ENCODE data around the gene CACNA2D4. TPM values are rescaled to one million over a fixed set of nuclear protein-coding genes. Genes with fewer than 3 reads are reported as not detected.

CACNA2D4 gene
- total and polyA plus RNA-seq, 2 donors (not counting 1 experiment from before 2014, with no cell fraction given): 0.68 to 0.99 TPM

DNA sequence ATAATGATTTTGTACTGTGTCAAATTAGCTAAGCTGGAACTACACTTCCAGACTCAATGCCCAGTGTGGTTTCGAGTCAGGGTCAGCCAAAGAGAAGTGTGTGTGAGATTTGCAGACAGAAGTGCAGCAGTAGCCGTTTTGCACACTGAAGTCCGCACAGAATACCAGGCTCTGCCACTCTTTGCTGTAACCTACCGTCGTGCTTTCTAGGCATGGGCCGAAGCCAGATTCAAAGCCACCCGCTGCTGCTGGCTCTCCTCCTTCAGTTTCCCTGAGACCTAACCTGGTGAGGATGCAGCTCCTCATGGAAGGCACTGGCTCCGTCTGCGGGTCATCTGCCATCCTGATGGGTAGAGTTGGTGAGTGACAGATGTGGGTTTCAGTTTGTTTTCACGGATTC lies 49.3 kb downstream of the CACNA2D4 start:
- no peak overlapping the region for H3K9ac ChIP-seq (ENCODE audit: insufficient read depth, low read length)
- no peak overlapping the region for H3K27ac ChIP-seq (ENCODE audit: insufficient read depth, low read length)
- peaks cover 3% of the 10 kb centered on the region for H3K9me3 ChIP-seq (ENCODE audit: control insufficient read depth, insufficient read depth, low read depth, low read length)
- H3K4me1 ChIP-seq (ENCODE audit: control insufficient read depth, extremely low read depth, insufficient read depth, low read length): no peaks in the 10 kb centered on the region
- H3K79me2 ChIP-seq (ENCODE audit: control insufficient read depth, insufficient read depth, low read length): no peaks in the 10 kb centered on the region
- no peak overlapping the region for H2AFZ ChIP-seq (ENCODE audit: low read length)
- TF ChIP-seq, protein P1, sequence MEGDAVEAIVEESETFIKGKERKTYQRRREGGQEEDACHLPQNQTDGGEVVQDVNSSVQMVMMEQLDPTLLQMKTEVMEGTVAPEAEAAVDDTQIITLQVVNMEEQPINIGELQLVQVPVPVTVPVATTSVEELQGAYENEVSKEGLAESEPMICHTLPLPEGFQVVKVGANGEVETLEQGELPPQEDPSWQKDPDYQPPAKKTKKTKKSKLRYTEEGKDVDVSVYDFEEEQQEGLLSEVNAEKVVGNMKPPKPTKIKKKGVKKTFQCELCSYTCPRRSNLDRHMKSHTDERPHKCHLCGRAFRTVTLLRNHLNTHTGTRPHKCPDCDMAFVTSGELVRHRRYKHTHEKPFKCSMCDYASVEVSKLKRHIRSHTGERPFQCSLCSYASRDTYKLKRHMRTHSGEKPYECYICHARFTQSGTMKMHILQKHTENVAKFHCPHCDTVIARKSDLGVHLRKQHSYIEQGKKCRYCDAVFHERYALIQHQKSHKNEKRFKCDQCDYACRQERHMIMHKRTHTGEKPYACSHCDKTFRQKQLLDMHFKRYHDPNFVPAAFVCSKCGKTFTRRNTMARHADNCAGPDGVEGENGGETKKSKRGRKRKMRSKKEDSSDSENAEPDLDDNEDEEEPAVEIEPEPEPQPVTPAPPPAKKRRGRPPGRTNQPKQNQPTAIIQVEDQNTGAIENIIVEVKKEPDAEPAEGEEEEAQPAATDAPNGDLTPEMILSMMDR (conservative IDR thresholded peaks at IDR 0.05 in 1 of 2, IDR thresholded peaks at IDR 0.05 in 1 of 2; ENCODE audit: low read depth in 1 of 2, low read length in 2 of 2): no peak
- TF ChIP-seq EZH2 (IDR thresholded peaks at IDR 0.05; ENCODE audit: low read length, missing control alignments): no peak
- H3K4me2 ChIP-seq (ENCODE audit: extremely low read depth, insufficient read depth, low read length): no peak overlapping the region
- no peaks in the 10 kb centered on the region for H4K20me1 ChIP-seq (ENCODE audit: control insufficient read depth, extremely low read depth, insufficient read depth, low read length)
- H3K27me3 ChIP-seq (ENCODE audit: control insufficient read depth, insufficient read depth, low read length): peaks cover 4% of the 10 kb centered on the region
- DNase-seq (ENCODE audit: low read depth in 2 of 2): no peak
- no peaks in the 10 kb centered on the region for H3K36me3 ChIP-seq (ENCODE audit: control insufficient read depth, insufficient read depth, low read length)
- no peak overlapping the region for H3K4me3 ChIP-seq (replicated peaks in 1 of 4; ENCODE audit: control extremely low read depth in 1 of 4, insufficient read depth in 1 of 4, low read depth in 3 of 4, low read length in 4 of 4)

DNA sequence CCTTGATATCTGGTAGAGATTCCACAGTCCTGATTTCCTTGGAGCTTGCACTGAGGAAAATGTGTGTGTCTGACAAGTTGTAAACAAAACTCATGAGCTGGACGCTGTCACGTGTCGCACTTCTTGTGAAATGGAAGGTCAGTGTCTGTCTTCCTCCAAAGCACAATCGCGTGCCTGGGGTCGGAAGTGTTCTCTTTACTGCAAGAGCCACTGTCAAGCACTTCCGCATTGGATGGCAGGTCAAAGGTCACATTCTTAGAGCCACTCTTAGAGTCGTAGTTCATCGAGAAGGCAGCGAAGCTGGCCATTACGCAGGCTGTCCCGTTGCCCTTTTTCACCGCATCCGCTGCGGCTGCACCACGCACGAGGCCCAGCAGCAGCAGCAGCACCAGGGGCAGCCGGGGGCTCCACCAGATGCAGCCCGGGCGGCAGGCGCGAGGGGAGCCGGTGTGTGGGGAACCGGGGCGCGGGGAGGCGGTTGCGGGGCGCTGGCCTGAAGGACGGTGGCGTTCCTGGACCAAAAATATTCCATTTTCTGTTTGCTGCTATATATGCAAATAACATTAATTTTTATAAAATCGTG lies 53.1 kb downstream of the CACNA2D4 start:
- no peak overlapping the region for H3K4me3 ChIP-seq (replicated peaks in 1 of 4; ENCODE audit: control extremely low read depth in 1 of 4, insufficient read depth in 1 of 4, low read depth in 3 of 4, low read length in 4 of 4)
- H3K36me3 ChIP-seq (ENCODE audit: control insufficient read depth, insufficient read depth, low read length): no peaks in the 10 kb centered on the region
- H3K27me3 ChIP-seq (ENCODE audit: control insufficient read depth, insufficient read depth, low read length): peaks cover 2% of the 10 kb centered on the region
- no peaks in the 10 kb centered on the region for H4K20me1 ChIP-seq (ENCODE audit: control insufficient read depth, extremely low read depth, insufficient read depth, low read length)
- H3K9me3 ChIP-seq (ENCODE audit: control insufficient read depth, insufficient read depth, low read depth, low read length): no peaks in the 10 kb centered on the region
- peak in 1 of 2 donors; percentile 2 for DNase-seq (ENCODE audit: low read depth in 2 of 2)
- H3K4me2 ChIP-seq (ENCODE audit: extremely low read depth, insufficient read depth, low read length): no peak overlapping the region
- H2AFZ ChIP-seq (ENCODE audit: low read length): no peak overlapping the region
- H3K4me1 ChIP-seq (ENCODE audit: control insufficient read depth, extremely low read depth, insufficient read depth, low read length): no peaks in the 10 kb centered on the region
- H3K9ac ChIP-seq (ENCODE audit: insufficient read depth, low read length): no peak overlapping the region
- no peak for TF ChIP-seq EZH2 (IDR thresholded peaks at IDR 0.05; ENCODE audit: low read length, missing control alignments)
- TF ChIP-seq, protein P1 (conservative IDR thresholded peaks at IDR 0.05 in 1 of 2, IDR thresholded peaks at IDR 0.05 in 1 of 2; ENCODE audit: low read depth in 1 of 2, low read length in 2 of 2): no peak
- H3K27ac ChIP-seq (ENCODE audit: insufficient read depth, low read length): no peak overlapping the region
- no peaks in the 10 kb centered on the region for H3K79me2 ChIP-seq (ENCODE audit: control insufficient read depth, insufficient read depth, low read length)

DNA sequence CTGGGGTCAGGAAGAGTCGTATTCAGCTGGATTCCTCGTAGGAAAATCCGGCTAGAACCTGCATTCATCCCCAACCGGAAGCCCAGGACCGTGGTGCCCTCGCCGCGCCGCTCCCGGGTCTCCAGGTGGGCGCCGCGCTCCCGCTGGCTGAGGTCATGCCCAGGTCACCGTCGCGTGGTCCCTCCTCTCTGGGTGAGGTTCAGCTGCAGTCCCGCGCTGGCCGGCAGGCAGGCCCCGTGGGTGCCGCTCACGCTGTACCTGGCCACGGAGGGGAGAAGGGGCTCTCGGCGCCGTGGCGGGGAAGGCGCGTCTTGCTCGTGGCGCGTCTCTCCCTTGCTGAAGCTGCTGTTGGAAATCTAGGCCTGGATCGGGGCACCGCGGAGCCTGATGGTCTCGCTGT lies 53.6 kb downstream of the CACNA2D4 start:
- Histone ChIP-seq H3K4me3 (replicated peaks in 1 of 4; ENCODE audit: control extremely low read depth in 1 of 4, insufficient read depth in 1 of 4, low read depth in 3 of 4, low read length in 4 of 4) (no peak overlapping the region), H3K4me2 (ENCODE audit: extremely low read depth, insufficient read depth, low read length) (no peak overlapping the region), H3K27ac (ENCODE audit: insufficient read depth, low read length) (no peak overlapping the region), H2AFZ (ENCODE audit: low read length) (no peak overlapping the region), H3K36me3 (ENCODE audit: control insufficient read depth, insufficient read depth, low read length) (no peaks in the 10 kb centered on the region), H3K9ac (ENCODE audit: insufficient read depth, low read length) (no peak overlapping the region), H3K9me3 (ENCODE audit: control insufficient read depth, insufficient read depth, low read depth, low read length) (no peaks in the 10 kb centered on the region), H3K4me1 (ENCODE audit: control insufficient read depth, extremely low read depth, insufficient read depth, low read length) (no peaks in the 10 kb centered on the region), H4K20me1 (ENCODE audit: control insufficient read depth, extremely low read depth, insufficient read depth, low read length) (no peaks in the 10 kb centered on the region), H3K79me2 (ENCODE audit: control insufficient read depth, insufficient read depth, low read length) (no peaks in the 10 kb centered on the region), H3K27me3 (ENCODE audit: control insufficient read depth, insufficient read depth, low read length) (peaks cover 2% of the 10 kb centered on the region)
- DNase-seq (ENCODE audit: low read depth in 2 of 2): no peak
- TF ChIP-seq EZH2 (IDR thresholded peaks at IDR 0.05; ENCODE audit: low read length, missing control alignments): no peak
- TF ChIP-seq, protein P1 (conservative IDR thresholded peaks at IDR 0.05 in 1 of 2, IDR thresholded peaks at IDR 0.05 in 1 of 2; ENCODE audit: low read depth in 1 of 2, low read length in 2 of 2): no peak
